Fibroblast of villous mesenchyme (primary cell): Measurements from ENCODE around the gene CCDC47. TPM values are rescaled to one million over a fixed set of nuclear protein-coding genes. Genes with fewer than 3 reads are reported as not detected.
A peak's percentile ranks its signal among the peaks of the same experiment; 100 is the strongest.
"Not testable (repeated sequence)": the region's sequence is repeated elsewhere in the genome, so short reads cannot be mapped to it uniquely, and the experiment has no call there.

Experiments
- DNase-seq: peaks from one replicate; pipeline ENCODE4 v3.0.0-alpha.2; 2010; ENCODE audit warnings: low read depth
- H3K4me3 ChIP-seq: 2 replicates; pipeline ENCODE4 v1.5.1; 2011; ENCODE audit warnings: low read depth, mild to moderate bottlenecking, low read length
- CTCF ChIP-seq: IDR thresholded peaks from 2 replicates; pipeline ENCODE4 v1.5.1; 2012; ENCODE audit warnings: low read depth, mild to moderate bottlenecking, low read length; ENCODE audit not compliant: insufficient read depth
- total RNA-seq: library from RNA; depleted of rRNA; stranded (reverse); fragments of >200 nt; gene quantifications from 2 replicates; pipeline ENCODE4 v1.2.3, GENCODE V29; 2012

CCDC47 gene
- total RNA-seq, 1 donor = 76.4 TPM

- DNase-seq = peak; percentile 13
- peak overlapping the region; percentile 91 for H3K4me3 ChIP-seq
- TF ChIP-seq CTCF = no peak
Measured at GRCh38 chr17:63740464-63741142, 32.8 kb downstream of the CCDC47 start.

- no peak for TF ChIP-seq CTCF
- no peak for DNase-seq
- H3K4me3 ChIP-seq = no peak overlapping the region
Measured at GRCh38 chr17:63735691-63736090, 37.7 kb downstream of the CCDC47 start.

- no peak for DNase-seq
- TF ChIP-seq CTCF = no peak
- H3K4me3 ChIP-seq = no peak overlapping the region
Measured at GRCh38 chr17:63722403-63722802, 51.0 kb downstream of the CCDC47 start.

- H3K4me3 ChIP-seq, DNase-seq: not testable (repeated sequence)
Measured at GRCh38 chr17:63720194-63720593, 53.2 kb downstream of the CCDC47 start.

- no peak overlapping the region for H3K4me3 ChIP-seq
- TF ChIP-seq CTCF = no peak
- no peak for DNase-seq
Measured at GRCh38 chr17:63718988-63719387, 54.4 kb downstream of the CCDC47 start.

- H3K4me3 ChIP-seq = no peak overlapping the region
- DNase-seq = no peak
- TF ChIP-seq CTCF = no peak
Measured at GRCh38 chr17:63716426-63716825, 57.0 kb downstream of the CCDC47 start.

- DNase-seq = peak; percentile 47
Measured at GRCh38 chr17:63714550-63715277, 58.7 kb downstream of the CCDC47 start.

More at GRCh38 chr17:63714550-63715277, 58.7 kb downstream of the CCDC47 start:
- TF ChIP-seq CTCF = no peak
- no peak overlapping the region for H3K4me3 ChIP-seq
